ENCODE data around the gene NUP153.

Gene NUP153

DNA sequence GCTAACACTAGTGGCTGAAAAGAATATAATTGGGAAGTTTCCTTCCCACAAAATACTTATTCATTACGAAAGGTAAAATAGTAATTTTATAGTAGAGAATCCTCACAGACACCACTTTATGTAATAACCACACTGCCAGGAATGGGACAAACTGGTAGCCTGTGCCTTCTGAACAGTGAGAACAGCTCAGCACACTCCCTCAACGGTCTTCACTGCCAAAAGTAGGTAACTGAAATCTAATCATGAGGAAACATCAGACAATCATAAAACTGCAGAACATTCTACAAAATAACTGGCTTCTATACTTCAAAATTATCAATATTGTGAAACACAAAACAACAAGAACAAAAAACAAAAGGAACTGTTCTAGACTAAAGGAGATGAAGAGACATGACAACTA lies 44.1 kb downstream of the NUP153 start:
- no peak for DNase-seq (ENCODE audit: low spot score)
- Histone ChIP-seq H3K27ac (no peak overlapping the region), H3K4me3 (no peak overlapping the region)
- TF ChIP-seq, protein P1, sequence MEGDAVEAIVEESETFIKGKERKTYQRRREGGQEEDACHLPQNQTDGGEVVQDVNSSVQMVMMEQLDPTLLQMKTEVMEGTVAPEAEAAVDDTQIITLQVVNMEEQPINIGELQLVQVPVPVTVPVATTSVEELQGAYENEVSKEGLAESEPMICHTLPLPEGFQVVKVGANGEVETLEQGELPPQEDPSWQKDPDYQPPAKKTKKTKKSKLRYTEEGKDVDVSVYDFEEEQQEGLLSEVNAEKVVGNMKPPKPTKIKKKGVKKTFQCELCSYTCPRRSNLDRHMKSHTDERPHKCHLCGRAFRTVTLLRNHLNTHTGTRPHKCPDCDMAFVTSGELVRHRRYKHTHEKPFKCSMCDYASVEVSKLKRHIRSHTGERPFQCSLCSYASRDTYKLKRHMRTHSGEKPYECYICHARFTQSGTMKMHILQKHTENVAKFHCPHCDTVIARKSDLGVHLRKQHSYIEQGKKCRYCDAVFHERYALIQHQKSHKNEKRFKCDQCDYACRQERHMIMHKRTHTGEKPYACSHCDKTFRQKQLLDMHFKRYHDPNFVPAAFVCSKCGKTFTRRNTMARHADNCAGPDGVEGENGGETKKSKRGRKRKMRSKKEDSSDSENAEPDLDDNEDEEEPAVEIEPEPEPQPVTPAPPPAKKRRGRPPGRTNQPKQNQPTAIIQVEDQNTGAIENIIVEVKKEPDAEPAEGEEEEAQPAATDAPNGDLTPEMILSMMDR (IDR thresholded peaks at IDR 0.05), result no peak

DNA sequence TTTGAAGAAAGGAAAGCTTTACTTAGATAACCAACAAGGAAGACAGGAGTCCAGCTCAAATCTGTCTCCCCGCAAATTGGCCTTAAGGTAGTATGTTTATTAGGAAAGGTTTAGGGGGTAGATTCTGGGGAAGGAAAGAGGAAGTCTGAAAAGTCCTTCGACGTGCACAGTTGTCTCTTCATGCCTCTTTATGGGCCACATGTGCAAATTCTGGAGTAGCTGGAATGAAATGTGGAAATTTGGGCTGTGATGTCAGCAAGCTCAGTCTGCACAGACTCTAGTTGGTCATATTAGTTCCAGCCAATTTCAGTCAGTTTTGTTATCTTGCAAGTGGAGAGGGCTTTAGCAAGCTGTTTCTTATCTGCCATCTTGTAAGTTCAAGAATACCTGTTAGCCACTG lies 50.1 kb downstream of the NUP153 start:
- no peak for DNase-seq (ENCODE audit: low spot score)
- Histone ChIP-seq H3K4me3 (no peak overlapping the region), H3K27ac (no peak overlapping the region)
- TF ChIP-seq, protein P1 (IDR thresholded peaks at IDR 0.05), result no peak

DNA sequence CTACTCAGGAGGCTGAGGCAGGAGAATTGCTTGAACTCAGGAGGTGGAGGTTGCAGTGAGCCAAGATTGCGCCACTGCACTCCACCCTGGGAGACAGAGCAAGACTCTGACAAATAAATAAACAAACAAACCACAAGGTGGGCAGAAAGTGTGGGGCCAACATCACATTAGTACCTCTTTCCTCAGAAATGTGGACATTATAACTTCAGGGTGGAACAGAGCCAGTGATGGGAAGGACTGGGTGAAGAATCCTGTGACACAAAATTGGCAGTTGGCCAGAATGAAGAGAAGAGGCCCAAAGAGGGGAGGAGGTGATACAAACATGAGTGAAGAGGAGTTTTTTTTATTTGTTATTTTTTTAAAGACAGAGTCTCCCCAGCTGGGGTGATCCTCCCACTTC lies 50.6 kb downstream of the NUP153 start:
- TF ChIP-seq, protein P1 (IDR thresholded peaks at IDR 0.05), result no peak
- no peak for DNase-seq (ENCODE audit: low spot score)
- Histone ChIP-seq H3K27ac (no peak overlapping the region), H3K4me3 (no peak overlapping the region)

DNA sequence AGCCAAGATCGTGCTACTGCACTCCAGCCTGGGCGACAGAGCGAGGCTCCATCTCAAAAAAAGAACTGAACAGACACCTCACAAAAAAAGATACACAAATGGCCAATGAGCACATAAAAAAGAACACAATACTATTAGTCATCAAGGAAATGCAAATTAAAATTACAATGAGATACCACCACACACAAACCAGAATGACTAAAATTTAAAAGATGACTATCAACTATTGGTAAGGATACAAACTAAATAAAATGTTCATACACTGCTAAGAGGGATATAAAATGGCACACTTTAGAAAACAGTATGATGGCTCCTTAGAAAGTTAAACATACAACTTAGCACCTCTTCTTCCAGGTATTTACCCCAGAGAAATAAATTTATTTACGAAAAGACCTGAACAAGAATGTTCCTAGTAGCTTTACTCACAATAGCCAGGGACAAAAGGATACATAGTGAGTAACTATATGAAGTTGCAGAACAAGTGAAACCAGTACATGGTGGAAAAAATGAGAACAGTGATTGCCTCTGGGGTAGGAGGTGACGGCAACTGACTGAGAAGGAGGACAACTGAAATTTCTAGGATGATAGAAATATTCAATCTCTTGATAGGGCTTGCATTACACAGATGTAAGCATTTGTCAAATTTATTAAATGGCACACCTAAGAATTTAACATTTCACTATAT lies 53.4 kb downstream of the NUP153 start:
- H3K4me3 ChIP-seq, result no peak overlapping the region
- H3K27ac ChIP-seq, result no peak overlapping the region
- DNase-seq (ENCODE audit: low spot score), result no peak
- TF ChIP-seq, protein P1 (IDR thresholded peaks at IDR 0.05), result no peak

DNA sequence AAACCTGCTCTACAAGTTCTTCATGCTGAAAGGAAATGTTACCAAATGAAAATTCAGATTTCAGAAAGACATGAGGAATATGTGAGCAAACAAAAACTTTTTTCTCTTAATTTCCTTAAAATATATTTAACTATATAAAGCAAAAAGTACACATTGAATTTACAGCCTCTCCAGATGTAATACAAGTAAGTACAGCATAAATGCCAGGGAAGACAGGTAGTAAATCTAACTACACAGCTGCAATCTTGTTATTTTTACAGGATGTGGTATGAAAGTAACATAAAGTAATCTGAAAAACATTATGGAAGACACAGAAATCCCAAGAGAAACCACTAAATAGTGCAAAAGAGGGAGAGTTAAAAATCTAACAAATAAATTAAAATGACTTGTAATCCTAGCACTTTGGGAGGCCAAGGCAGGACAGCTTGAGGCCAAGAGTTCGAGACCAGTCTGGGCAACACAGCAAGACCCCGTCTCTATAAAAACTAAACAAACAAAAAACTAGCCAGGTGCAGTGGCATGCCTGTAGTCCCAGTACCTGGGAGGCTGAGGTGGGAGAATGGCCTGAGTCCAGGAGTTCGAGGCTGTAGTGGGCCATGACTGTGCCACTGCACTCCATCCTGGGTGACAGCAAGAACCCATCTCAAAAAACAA lies 55.9 kb downstream of the NUP153 start:
- no peak for DNase-seq (ENCODE audit: low spot score)
- TF ChIP-seq, protein P1 (IDR thresholded peaks at IDR 0.05), result no peak
- Histone ChIP-seq H3K4me3 (no peak overlapping the region), H3K27ac (no peak overlapping the region)

DNA sequence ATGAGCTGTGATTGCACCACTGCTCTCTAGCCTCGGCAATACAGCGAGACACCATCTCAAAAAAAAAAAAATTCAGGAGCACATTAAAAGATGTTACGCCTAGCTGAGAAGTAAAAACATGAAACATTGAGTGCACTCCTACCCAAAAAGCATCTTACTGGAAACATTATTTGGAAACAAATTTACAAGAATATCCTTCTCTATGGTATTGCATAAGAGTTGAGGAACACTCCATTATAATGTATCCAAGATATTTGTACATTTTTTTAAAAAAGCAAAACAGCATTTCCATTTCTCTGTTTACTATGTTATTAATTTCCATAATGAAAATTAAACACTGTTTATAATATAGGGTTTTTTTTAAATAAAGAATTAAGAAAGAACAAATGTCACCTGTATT lies 58.0 kb downstream of the NUP153 start:
- TF ChIP-seq, protein P1 (IDR thresholded peaks at IDR 0.05), result no peak
- DNase-seq (ENCODE audit: low spot score), result no peak
- Histone ChIP-seq H3K27ac (no peak overlapping the region), H3K4me3 (no peak overlapping the region)

DNA sequence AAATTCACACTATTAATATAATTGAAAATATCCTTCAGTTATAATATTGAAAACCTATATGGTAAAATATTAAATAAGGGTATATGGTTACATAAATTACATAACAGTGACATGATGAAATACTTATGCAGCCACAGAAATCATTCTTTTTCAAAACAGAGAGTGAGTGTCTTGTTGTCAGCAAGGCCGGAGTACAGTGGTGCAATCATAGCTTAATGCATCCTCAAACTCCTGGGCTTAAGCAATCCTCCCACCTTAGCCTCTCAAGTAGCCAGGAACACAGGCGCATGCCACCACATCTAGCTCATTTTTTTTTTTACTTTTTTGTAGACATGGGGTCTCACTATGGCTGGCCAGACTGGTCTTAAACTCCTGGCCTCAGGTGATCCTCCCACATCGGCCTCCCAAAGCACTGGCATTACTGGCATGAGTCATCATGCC lies 66.2 kb downstream of the NUP153 start:
- Histone ChIP-seq H3K27ac (no peak overlapping the region), H3K4me3 (no peak overlapping the region)
- DNase-seq (ENCODE audit: low spot score), result no peak
- TF ChIP-seq, protein P1 (IDR thresholded peaks at IDR 0.05), result no peak

All from coronary artery (tissue), 2 donors.